Body of pancreas (tissue), 4 donors: Measurements from ENCODE around the gene ZNF106. TPM values are rescaled to one million over a fixed set of nuclear protein-coding genes. Genes with fewer than 3 reads are reported as not detected.

Source experiments
- ATAC-seq: fragments of 150-250 bp; one replicate; pipeline ENCODE4 v1.9.1; 2016
- DNase-seq, 4 donors: peaks; one replicate each; pipeline ENCODE4 v3.0.0-alpha.2; 2019
- H3K27ac ChIP-seq, 4 donors: fragments of 200-600 bp; sonication (generic); 1 replicate in 3 of 4; 2 replicates in 1 of 4; pipeline versions ENCODE4 v1.5.1 to v1.6.1; 2016 to 2019; ENCODE audit warnings: mild to moderate bottlenecking in 1 of 4, mixed read lengths in 1 of 4, moderate library complexity in 1 of 4
- H3K27me3 ChIP-seq, 2 donors: fragments of 200-600 bp; sonication (generic); one replicate each; pipeline ENCODE4 v1.6.0; 2016; ENCODE audit warnings: mild to moderate bottlenecking in 1 of 2
- H3K36me3 ChIP-seq, 2 donors: fragments of 200-600 bp; sonication (generic); replicated peaks in 1 of 2; 2 replicates each; pipeline ENCODE4 v1.5.1; 2016; ENCODE audit warnings: low read depth in 2 of 2; ENCODE audit not compliant: insufficient read depth in 1 of 2
- H3K4me1 ChIP-seq: fragments of 200-600 bp; sonication (generic); one replicate; pipeline ENCODE4 v1.6.0; 2016
- H3K4me3 ChIP-seq, 2 donors: fragments of 200-600 bp; sonication (generic); 1 replicate in 1 of 2; 2 replicates in 1 of 2; pipeline ENCODE4 v1.5.1; 2016 to 2019
- H3K9me3 ChIP-seq, 3 donors: fragments of 200-600 bp; sonication (generic); 1 replicate in 2 of 3; 2 replicates in 1 of 3; pipeline ENCODE4 v1.5.1; 2016
- POLR2A ChIP-seq, 3 donors: fragments of 450-650 bp; IDR thresholded peaks; one replicate each; pipeline ENCODE4 v1.6.1; 2016; ENCODE audit warnings: antibody characterized with exemption in 3 of 3, mild to moderate bottlenecking in 2 of 3
- WGBS, 2 donors: methylation state at CpG; one replicate each; pipeline ENCODE4 v1.1.5; 2017; 5-methylcytosine and 5-hydroxymethylcytosine counted together
- intact Hi-C: fragments of 100-400 bp; cut with DNase I; formaldehyde crosslinking; loops from one replicate; pipeline ENCODE4 v1.15.1; 2023
- total RNA-seq, 2 donors: library from RNA; depleted of rRNA; stranded (reverse); fragments of >200 nt; gene quantifications; one replicate each; pipeline ENCODE4 v1.1.0, GENCODE V29; 2016
- TF ChIP-seq, protein P1 (sequence below), 7 experiments: fragments of 450-650 bp in 4 of 7; fragments of 200-600 bp in 3 of 7; sonication (generic) in 3 of 7; IDR thresholded peaks; one replicate each; pipeline ENCODE4 v1.5.1; 2016 to 2019; ENCODE audit warnings: antibody characterized with exemption in 7 of 7

The ZNF106 gene
- total RNA-seq, 2 donors from 2014 or later = 28.0 to 37.6 TPM

DNA sequence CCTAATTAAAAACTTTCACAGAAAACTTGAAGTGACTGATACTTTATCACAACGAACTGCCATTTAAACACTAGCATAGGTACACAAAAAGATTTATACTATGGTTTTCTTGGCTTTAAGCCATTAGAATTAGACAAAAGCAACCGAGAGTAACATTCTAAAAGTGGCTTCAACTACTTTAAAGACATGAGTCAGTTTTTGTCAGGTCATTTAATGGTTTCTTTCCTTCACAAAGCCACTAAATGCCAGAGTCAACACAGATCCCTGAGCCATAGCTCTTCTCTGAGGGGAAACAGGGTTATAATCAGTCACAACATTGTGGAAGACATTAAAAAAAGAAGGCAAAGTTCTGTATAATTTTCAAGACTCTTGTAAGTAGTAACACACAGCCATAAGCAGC is 77.0 kb downstream of the ZNF106 start:
- Histone ChIP-seq H3K4me3 (no peak overlapping the region), H3K27ac (no peak overlapping the region), H3K4me1 (no peaks in the 10 kb centered on the region), H3K9me3 (no peaks in the 10 kb centered on the region), H3K27me3 (no peaks in the 10 kb centered on the region), H3K36me3 (peaks cover 0 to 6% of the 10 kb centered on the region in 2 donors)
- WGBS, 2 donors = 19 to 25% methylated on average over 2 of the region's 2 CpGs
- intact Hi-C loops = no loop called here
- no peak for DNase-seq
- TF ChIP-seq, protein P1, sequence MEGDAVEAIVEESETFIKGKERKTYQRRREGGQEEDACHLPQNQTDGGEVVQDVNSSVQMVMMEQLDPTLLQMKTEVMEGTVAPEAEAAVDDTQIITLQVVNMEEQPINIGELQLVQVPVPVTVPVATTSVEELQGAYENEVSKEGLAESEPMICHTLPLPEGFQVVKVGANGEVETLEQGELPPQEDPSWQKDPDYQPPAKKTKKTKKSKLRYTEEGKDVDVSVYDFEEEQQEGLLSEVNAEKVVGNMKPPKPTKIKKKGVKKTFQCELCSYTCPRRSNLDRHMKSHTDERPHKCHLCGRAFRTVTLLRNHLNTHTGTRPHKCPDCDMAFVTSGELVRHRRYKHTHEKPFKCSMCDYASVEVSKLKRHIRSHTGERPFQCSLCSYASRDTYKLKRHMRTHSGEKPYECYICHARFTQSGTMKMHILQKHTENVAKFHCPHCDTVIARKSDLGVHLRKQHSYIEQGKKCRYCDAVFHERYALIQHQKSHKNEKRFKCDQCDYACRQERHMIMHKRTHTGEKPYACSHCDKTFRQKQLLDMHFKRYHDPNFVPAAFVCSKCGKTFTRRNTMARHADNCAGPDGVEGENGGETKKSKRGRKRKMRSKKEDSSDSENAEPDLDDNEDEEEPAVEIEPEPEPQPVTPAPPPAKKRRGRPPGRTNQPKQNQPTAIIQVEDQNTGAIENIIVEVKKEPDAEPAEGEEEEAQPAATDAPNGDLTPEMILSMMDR (IDR thresholded peaks at IDR 0.05) = no peak
- TF ChIP-seq POLR2A (IDR thresholded peaks at IDR 0.05) = no peak
- no peak for ATAC-seq

DNA sequence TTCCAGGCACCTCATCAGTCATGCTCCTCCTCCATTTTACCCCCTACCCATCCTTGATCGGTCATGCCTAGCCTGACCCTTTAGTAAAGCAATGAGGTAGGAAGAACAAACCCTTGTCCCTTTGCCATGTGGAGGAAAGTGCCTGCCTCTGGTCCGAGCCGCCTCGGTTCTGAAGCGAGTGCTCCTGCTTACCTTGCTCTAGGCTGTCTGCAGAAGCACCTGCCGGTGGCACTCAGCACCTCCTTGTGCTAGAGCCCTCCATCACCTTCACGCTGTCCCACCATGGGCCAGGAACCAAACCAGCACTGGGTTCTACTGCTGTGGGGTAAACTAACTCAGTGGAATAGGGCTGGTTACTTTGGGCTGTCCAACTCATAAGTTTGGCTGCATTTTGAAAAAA is 79.1 kb downstream of the ZNF106 start:
- ATAC-seq = no peak
- TF ChIP-seq, protein P1 (IDR thresholded peaks at IDR 0.05) = no peak
- TF ChIP-seq POLR2A (IDR thresholded peaks at IDR 0.05) = no peak
- H3K9me3 ChIP-seq = no peaks in the 10 kb centered on the region
- H3K4me1 ChIP-seq = no peaks in the 10 kb centered on the region
- no peak overlapping the region for H3K4me3 ChIP-seq
- WGBS, 2 donors = 92 to 96% methylated on average over 6 to 7 of the region's 7 CpGs
- H3K27me3 ChIP-seq = no peaks in the 10 kb centered on the region
- no peak for DNase-seq
- intact Hi-C loops = no loop called here
- H3K36me3 ChIP-seq = peaks cover 0 to 4% of the 10 kb centered on the region in 2 donors
- H3K27ac ChIP-seq = no peak overlapping the region

DNA sequence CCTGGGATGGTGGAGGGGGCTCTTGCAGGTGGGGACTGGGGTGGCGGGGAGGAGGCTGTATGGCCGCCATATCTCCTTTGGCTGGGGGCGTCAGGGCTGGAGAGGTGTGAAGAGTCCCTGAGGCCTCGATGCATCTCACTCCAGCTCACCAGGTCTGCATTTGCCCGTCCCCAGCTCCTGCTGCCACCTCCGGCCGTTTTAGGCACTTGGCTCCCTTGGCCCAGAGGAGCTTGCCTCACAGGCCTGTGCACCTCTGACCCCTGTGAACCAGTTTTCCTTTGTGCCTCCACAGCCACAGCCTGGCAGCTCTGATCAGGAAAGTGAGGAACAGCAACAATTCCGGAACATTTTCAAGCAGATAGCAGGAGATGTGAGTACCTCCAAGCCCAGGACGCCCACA is 81.9 kb downstream of the ZNF106 start:
- no peaks in the 10 kb centered on the region for H3K4me1 ChIP-seq
- no peaks in the 10 kb centered on the region for H3K9me3 ChIP-seq
- H3K4me3 ChIP-seq = no peak overlapping the region
- WGBS, 2 donors = 69 to 77% methylated on average over 7 of the region's 9 CpGs
- ATAC-seq (no peak), DNase-seq (no peak)
- intact Hi-C loops = no loop called here
- H3K27me3 ChIP-seq = no peaks in the 10 kb centered on the region
- no peaks in the 10 kb centered on the region for H3K36me3 ChIP-seq
- no peak overlapping the region for H3K27ac ChIP-seq
- no peak for TF ChIP-seq POLR2A (IDR thresholded peaks at IDR 0.05)
- TF ChIP-seq, protein P1 (IDR thresholded peaks at IDR 0.05) = no peak

DNA sequence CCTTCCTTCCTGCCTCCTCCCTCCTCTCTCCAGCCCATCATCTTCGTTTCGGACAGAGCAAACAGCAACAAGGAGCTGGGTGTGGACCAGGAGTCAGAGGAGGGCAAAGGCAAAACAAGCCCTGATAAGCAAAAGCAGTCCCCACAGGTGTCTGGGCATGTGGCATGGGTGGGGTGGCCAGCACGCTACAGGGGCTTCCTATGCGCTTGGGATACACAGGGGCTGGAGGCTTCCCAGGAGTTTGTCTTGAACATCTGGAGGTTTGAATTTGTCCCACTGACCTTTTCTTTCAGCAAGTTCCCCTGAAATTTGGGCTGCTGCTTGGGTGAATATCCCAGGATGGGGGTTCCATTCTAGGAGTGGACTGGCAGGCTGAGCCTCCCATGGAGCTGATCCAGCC is 82.8 kb downstream of the ZNF106 start:
- Histone ChIP-seq H3K27me3 (no peaks in the 10 kb centered on the region), H3K4me3 (no peak overlapping the region), H3K9me3 (no peaks in the 10 kb centered on the region), H3K36me3 (no peaks in the 10 kb centered on the region), H3K27ac (no peak overlapping the region), H3K4me1 (no peaks in the 10 kb centered on the region)
- ATAC-seq (no peak), DNase-seq (no peak)
- intact Hi-C loops = no loop called here
- no peak for TF ChIP-seq POLR2A (IDR thresholded peaks at IDR 0.05)
- TF ChIP-seq, protein P1 (IDR thresholded peaks at IDR 0.05) = no peak
- WGBS, 2 donors = 86 to 89% methylated on average over 4 of the region's 4 CpGs

DNA sequence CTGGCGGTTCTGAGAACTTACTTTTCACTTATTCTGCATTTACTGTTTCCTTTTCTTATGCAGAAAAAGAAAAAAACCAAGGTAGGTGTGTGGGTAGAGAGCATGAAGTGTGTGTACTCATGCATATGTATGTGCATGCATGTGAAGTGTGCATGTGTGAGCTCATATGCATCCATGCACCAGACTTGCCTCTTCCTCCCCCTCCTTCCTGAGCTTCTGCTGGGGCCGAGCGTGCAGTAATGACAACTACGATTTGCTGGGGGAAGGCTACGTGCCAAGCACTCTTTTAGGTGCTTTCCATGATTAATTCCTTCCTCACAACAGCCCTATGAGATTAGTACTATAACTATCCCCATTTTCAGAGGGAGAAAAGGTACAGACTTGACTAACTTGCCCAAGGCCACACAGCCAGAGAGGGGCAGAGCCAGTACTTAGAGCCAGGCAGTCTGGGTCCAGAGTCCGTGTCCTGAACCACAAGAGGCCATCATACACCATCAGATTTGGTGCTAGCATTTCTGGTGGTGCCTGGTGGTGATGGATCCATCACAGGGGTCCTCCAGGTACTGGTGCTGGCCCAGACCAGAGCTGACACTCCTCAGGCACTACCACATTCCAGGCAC is 85.0 kb downstream of the ZNF106 start:
- TF ChIP-seq POLR2A (IDR thresholded peaks at IDR 0.05) = no peak
- TF ChIP-seq, protein P1 (IDR thresholded peaks at IDR 0.05) = no peak
- WGBS, 2 donors = 46 to 57% methylated on average over 5 to 6 of the region's 6 CpGs
- no peak overlapping the region for H3K27ac ChIP-seq
- ATAC-seq (no peak), DNase-seq (peak in 1 of 4 donors; percentile 15)
- H3K4me3 ChIP-seq = no peak overlapping the region
- no peaks in the 10 kb centered on the region for H3K4me1 ChIP-seq
- no peaks in the 10 kb centered on the region for H3K27me3 ChIP-seq
- intact Hi-C loops = no loop called here
- H3K36me3 ChIP-seq = no peaks in the 10 kb centered on the region
- H3K9me3 ChIP-seq = no peaks in the 10 kb centered on the region
